Mucosa of stomach (tissue), 1 donor: Measurements from ENCODE around the gene COL4A2.

Source experiments
- H3K27me3 ChIP-seq: one replicate; pipeline ENCODE4 v1.7.0; 2013; ENCODE audit warnings: mild to moderate bottlenecking, low read length; ENCODE audit not compliant: control insufficient read depth, insufficient read depth
- H3K36me3 ChIP-seq: one replicate; pipeline ENCODE4 v1.7.0; 2013; ENCODE audit warnings: low read length; ENCODE audit not compliant: control insufficient read depth, insufficient read depth
- H3K4me1 ChIP-seq: one replicate; pipeline ENCODE4 v1.7.0; 2013; ENCODE audit warnings: mild to moderate bottlenecking, low read length; ENCODE audit not compliant: control insufficient read depth, insufficient read depth
- H3K4me3 ChIP-seq: one replicate; pipeline ENCODE4 v1.7.0; 2013; ENCODE audit warnings: low read length
- H3K9ac ChIP-seq: one replicate; pipeline ENCODE4 v1.7.0; 2013; ENCODE audit warnings: mild to moderate bottlenecking, low read length, moderate library complexity
- H3K9me3 ChIP-seq: one replicate; pipeline ENCODE4 v1.7.0; 2013; ENCODE audit warnings: mild to moderate bottlenecking, low read length, moderate library complexity; ENCODE audit not compliant: control insufficient read depth
- donor health status: Pancreatic carcinoma.

Gene COL4A2

GRCh38 chr13:110422913-110423688 lies 116.0 kb downstream of the COL4A2 start:
- H3K9ac ChIP-seq: no peak overlapping the region

GRCh38 chr13:110423689-110424302 lies 116.7 kb downstream of the COL4A2 start:
- Histone ChIP-seq H3K27me3 (no peaks in the 10 kb centered on the region), H3K9me3 (no peaks in the 10 kb centered on the region), H3K9ac (no peak overlapping the region), H3K4me3 (no peak overlapping the region), H3K4me1 (no peaks in the 10 kb centered on the region), H3K36me3 (no peaks in the 10 kb centered on the region)

More at GRCh38 chr13:110422913-110423688, 116.0 kb downstream of the COL4A2 start:
- H3K36me3 ChIP-seq: no peaks in the 10 kb centered on the region
- H3K27me3 ChIP-seq: no peaks in the 10 kb centered on the region
- H3K4me1 ChIP-seq: no peaks in the 10 kb centered on the region
- no peak overlapping the region for H3K4me3 ChIP-seq
- no peaks in the 10 kb centered on the region for H3K9me3 ChIP-seq

GRCh38 chr13:110424569-110425443 lies 117.7 kb downstream of the COL4A2 start:
- no peaks in the 10 kb centered on the region for H3K9me3 ChIP-seq
- H3K4me1 ChIP-seq: no peaks in the 10 kb centered on the region
- H3K9ac ChIP-seq: no peak overlapping the region
- no peaks in the 10 kb centered on the region for H3K36me3 ChIP-seq
- no peaks in the 10 kb centered on the region for H3K27me3 ChIP-seq
- no peak overlapping the region for H3K4me3 ChIP-seq

DNA sequence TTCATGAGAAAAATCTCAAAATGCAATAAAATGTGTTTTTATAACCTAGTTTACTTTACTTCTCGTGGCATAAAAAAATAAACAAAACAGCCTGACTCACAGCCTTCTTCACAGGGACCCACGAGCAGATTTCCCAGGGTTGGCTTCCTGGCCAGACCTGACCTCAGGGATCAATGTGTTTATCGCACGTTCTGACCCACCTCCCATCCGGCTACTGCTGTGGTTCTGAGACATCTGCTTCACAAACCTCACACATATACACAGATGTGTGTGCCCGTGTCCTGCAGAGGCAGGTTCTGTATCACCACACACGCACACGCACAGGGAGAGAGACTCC lies 118.3 kb downstream of the COL4A2 start:
- no peak overlapping the region for H3K9ac ChIP-seq
- H3K36me3 ChIP-seq: no peaks in the 10 kb centered on the region
- no peaks in the 10 kb centered on the region for H3K9me3 ChIP-seq
- no peak overlapping the region for H3K4me3 ChIP-seq
- H3K27me3 ChIP-seq: no peaks in the 10 kb centered on the region
- no peaks in the 10 kb centered on the region for H3K4me1 ChIP-seq

DNA sequence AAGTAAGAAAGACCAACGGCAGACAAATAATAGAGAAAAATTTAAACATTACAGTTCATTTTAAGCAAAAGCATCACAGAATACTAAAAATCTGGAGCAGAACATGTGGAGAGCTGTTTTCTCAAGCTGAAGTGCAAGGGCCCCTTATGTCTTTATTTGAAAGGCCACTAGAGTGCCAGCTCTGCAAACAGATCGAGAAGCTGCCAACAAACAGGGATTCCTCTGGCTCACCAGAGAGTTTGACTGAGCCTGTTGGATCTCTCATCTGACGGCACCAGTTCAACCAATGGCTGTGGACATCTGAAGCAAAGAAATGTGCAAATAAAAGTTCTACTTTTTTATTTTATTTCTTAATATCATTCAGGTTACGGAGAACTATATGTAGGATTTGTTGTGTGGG lies 119.7 kb downstream of the COL4A2 start:
- Histone ChIP-seq H3K36me3 (no peaks in the 10 kb centered on the region), H3K9me3 (no peaks in the 10 kb centered on the region), H3K4me3 (no peak overlapping the region), H3K4me1 (no peaks in the 10 kb centered on the region), H3K27me3 (no peaks in the 10 kb centered on the region), H3K9ac (no peak overlapping the region)

DNA sequence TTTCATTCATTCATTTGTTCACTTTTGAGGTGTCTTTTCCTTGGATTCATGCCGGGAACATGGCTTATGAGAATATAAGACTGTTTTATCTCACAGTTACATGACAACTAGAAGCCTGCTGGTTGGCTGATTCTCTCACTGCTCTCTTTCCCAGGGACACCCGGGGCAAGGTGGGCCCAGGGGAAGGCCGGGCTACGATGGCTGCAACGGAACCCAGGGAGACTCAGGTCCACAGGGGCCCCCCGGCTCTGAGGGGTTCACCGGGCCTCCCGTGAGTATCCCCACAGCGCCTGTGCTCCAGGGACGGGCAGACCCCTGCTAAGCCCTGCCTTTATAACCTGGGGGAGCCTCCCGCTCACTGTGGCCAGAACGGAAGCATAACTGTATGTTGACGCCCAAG lies 121.2 kb downstream of the COL4A2 start:
- no peak overlapping the region for H3K9ac ChIP-seq
- no peaks in the 10 kb centered on the region for H3K36me3 ChIP-seq
- H3K4me3 ChIP-seq: no peak overlapping the region
- H3K9me3 ChIP-seq: no peaks in the 10 kb centered on the region
- H3K4me1 ChIP-seq: no peaks in the 10 kb centered on the region
- H3K27me3 ChIP-seq: no peaks in the 10 kb centered on the region

DNA sequence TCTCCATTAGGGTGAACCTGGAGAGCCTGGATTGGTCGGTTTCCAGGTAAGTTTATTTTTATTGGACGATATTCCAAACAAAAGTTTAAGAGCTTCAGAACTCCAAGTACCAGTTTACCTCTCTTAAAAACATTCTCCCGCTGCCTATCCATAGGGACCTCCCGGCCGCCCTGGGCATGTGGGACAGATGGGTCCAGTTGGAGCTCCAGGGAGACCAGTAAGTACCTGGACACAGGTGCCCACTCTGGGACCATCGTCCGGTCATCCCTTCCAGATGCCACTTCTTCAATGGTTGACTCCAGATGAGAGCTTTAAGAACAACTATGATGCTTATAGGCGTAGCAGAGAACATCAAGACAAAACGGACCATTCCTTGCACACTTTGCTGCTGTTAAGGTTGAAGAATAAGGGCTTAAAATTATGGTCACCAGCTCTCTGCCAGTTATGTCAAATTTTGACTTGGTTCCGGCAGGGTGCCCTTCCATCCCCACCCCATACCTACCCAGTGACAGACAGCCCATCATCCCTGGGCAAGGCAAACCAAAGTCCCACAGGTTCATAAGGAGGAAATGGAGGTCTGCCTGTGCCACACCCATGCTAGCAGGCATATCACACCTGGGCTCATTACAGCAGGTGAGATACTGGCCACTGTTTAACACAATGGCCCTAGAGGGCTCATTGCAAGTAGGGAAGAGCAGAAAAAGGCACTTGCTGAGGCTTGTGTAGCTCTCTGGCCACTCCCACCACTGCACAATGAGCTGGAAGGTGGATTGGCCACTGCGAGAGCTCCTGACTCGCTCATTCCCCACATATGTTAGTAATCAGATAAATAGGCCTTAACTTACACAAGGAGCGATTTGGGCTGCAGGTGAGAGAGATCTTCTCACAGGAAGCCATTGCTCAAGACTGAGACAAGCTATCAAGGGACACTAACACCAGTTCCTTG lies 123.6 kb downstream of the COL4A2 start:
- Histone ChIP-seq H3K4me1 (no peaks in the 10 kb centered on the region), H3K4me3 (no peak overlapping the region), H3K9ac (no peak overlapping the region), H3K9me3 (no peaks in the 10 kb centered on the region), H3K36me3 (no peaks in the 10 kb centered on the region), H3K27me3 (no peaks in the 10 kb centered on the region)

GRCh38 chr13:110431425-110432294 lies 124.6 kb downstream of the COL4A2 start:
- no peaks in the 10 kb centered on the region for H3K36me3 ChIP-seq
- no peaks in the 10 kb centered on the region for H3K4me1 ChIP-seq
- no peaks in the 10 kb centered on the region for H3K27me3 ChIP-seq
- no peak overlapping the region for H3K4me3 ChIP-seq
- no peaks in the 10 kb centered on the region for H3K9me3 ChIP-seq
- no peak overlapping the region for H3K9ac ChIP-seq

- no peaks in the 10 kb centered on the region for H3K9me3 ChIP-seq
- no peak overlapping the region for H3K4me3 ChIP-seq
- no peaks in the 10 kb centered on the region for H3K4me1 ChIP-seq
- H3K27me3 ChIP-seq: no peaks in the 10 kb centered on the region
- H3K36me3 ChIP-seq: no peaks in the 10 kb centered on the region
- no peak overlapping the region for H3K9ac ChIP-seq
These were observed 125.4 kb downstream of the COL4A2 start for GRCh38 chr13:110432522-110432921.

GRCh38 chr13:110433014-110433413 lies 125.9 kb downstream of the COL4A2 start:
- Histone ChIP-seq H3K9ac (no peak overlapping the region), H3K4me3 (no peak overlapping the region), H3K4me1 (no peaks in the 10 kb centered on the region), H3K27me3 (no peaks in the 10 kb centered on the region), H3K36me3 (no peaks in the 10 kb centered on the region), H3K9me3 (no peaks in the 10 kb centered on the region)

GRCh38 chr13:110434629-110435028 lies 127.5 kb downstream of the COL4A2 start:
- Histone ChIP-seq H3K4me1 (no peaks in the 10 kb centered on the region), H3K36me3 (no peaks in the 10 kb centered on the region), H3K27me3 (no peaks in the 10 kb centered on the region), H3K9me3 (no peaks in the 10 kb centered on the region), H3K4me3 (no peak overlapping the region), H3K9ac (no peak overlapping the region)
